HG03575 (cell line): Measurements from ENCODE around the gene TENT5A.
"Not testable (repeated sequence)": the region's sequence is repeated elsewhere in the genome, so short reads cannot be mapped to it uniquely, and the experiment has no call there.

Experiments used
- ATAC-seq: cut with Tn5 transposase; IDR thresholded peaks from one replicate; pipeline ENCODE4 v1.9.1; 2021; ENCODE audit not compliant: unreplicated experiment, insufficient number of reproducible peaks, low FRiP score; ENCODE audit errors: extremely low read depth

The TENT5A gene

GRCh38 chr6:81753711-81754577, 1.5 kb upstream of the TENT5A start:
- no peak for ATAC-seq

GRCh38 chr6:81752921-81753710, 635 bp upstream of the TENT5A start:
- no peak for ATAC-seq

GRCh38 chr6:81751388-81752083, 945 bp downstream of the TENT5A start:
- no peak for ATAC-seq

- no peak for ATAC-seq
Observed at GRCh38 chr6:81750681-81751387, 1.6 kb downstream of the TENT5A start.

GRCh38 chr6:81750200-81750599, 2.3 kb downstream of the TENT5A start:
- ATAC-seq: no peak

- ATAC-seq: no peak
Observed at GRCh38 chr6:81749707-81750106, 2.8 kb downstream of the TENT5A start.

GRCh38 chr6:81748994-81749393, 3.5 kb downstream of the TENT5A start:
- ATAC-seq: no peak

- no peak for ATAC-seq
Observed at GRCh38 chr6:81747327-81747726, 5.2 kb downstream of the TENT5A start.

GRCh38 chr6:81744131-81744530, 8.3 kb downstream of the TENT5A start:
- ATAC-seq: no peak

GRCh38 chr6:81743649-81744048, 8.8 kb downstream of the TENT5A start:
- no peak for ATAC-seq

GRCh38 chr6:81741689-81742088, 10.8 kb downstream of the TENT5A start:
- ATAC-seq: no peak

- ATAC-seq: not testable (repeated sequence)
Observed at GRCh38 chr6:81740591-81740990, 11.9 kb downstream of the TENT5A start.

GRCh38 chr6:81739230-81740195, 13.0 kb downstream of the TENT5A start:
- no peak for ATAC-seq

GRCh38 chr6:81736428-81736827, 16.1 kb downstream of the TENT5A start:
- ATAC-seq: no peak

- ATAC-seq: no peak
Observed at GRCh38 chr6:81735756-81736380, 16.6 kb downstream of the TENT5A start.

GRCh38 chr6:81734500-81735150, 17.9 kb downstream of the TENT5A start:
- no peak for ATAC-seq

GRCh38 chr6:81734081-81734480, 18.4 kb downstream of the TENT5A start:
- ATAC-seq: no peak
